Eye (tissue), 1 donor: ENCODE measurements around the gene TFEB.

Source experiments
- DNase-seq: peaks from one replicate; pipeline ENCODE4 v3.0.0-alpha.2; 2015

The TFEB gene

GRCh38 chr6:41648070-41648585 is 87.3 kb downstream of the TFEB start:
- no peak for DNase-seq

GRCh38 chr6:41647061-41647511 is 88.3 kb downstream of the TFEB start:
- no peak for DNase-seq

GRCh38 chr6:41646026-41646795 is 89.2 kb downstream of the TFEB start:
- no peak for DNase-seq

- no peak for DNase-seq
Measured at GRCh38 chr6:41645007-41645618, 90.3 kb downstream of the TFEB start.

- DNase-seq, result peak; percentile 63
Measured at GRCh38 chr6:41644297-41644879, 91.0 kb downstream of the TFEB start.

- no peak for DNase-seq
Measured at GRCh38 chr6:41643899-41644269, 91.5 kb downstream of the TFEB start.

- DNase-seq, result no peak
Measured at GRCh38 chr6:41642960-41643898, 92.2 kb downstream of the TFEB start.

GRCh38 chr6:41642090-41642959 is 93.1 kb downstream of the TFEB start:
- no peak for DNase-seq

- no peak for DNase-seq
Measured at GRCh38 chr6:41641352-41641925, 94.0 kb downstream of the TFEB start.

- DNase-seq, result no peak
Measured at GRCh38 chr6:41640426-41640825, 95.0 kb downstream of the TFEB start.

GRCh38 chr6:41639809-41640371 is 95.5 kb downstream of the TFEB start:
- peak; percentile 78 for DNase-seq

- DNase-seq, result peak; percentile 82
Measured at GRCh38 chr6:41638935-41639808, 96.2 kb downstream of the TFEB start.

GRCh38 chr6:41638002-41638934 is 97.1 kb downstream of the TFEB start, which contains the start of gene MDFI:
Gene MDFI, plus strand, starts transcription at chr6:41638468. Its CDS starts 282 bp downstream, at chr6:41638750.
- DNase-seq, result peak; percentile 82

- DNase-seq, result no peak
Measured at GRCh38 chr6:41637194-41638001, 98.0 kb downstream of the TFEB start.

- DNase-seq, result no peak
Measured at GRCh38 chr6:41636833-41637193, 98.6 kb downstream of the TFEB start.

GRCh38 chr6:41635365-41635764 is 100.0 kb downstream of the TFEB start:
- no peak for DNase-seq

GRCh38 chr6:41634657-41635056 is 100.8 kb downstream of the TFEB start:
- peak; percentile 67 for DNase-seq
